HG02759 (cell line): ENCODE results near the gene ZIC5.

Source experiments
- ATAC-seq: cut with Tn5 transposase; IDR thresholded peaks from one replicate; pipeline ENCODE4 v1.9.1; 2021; ENCODE audit warnings: mild to moderate bottlenecking, moderate library complexity; ENCODE audit not compliant: unreplicated experiment

ZIC5 gene

DNA sequence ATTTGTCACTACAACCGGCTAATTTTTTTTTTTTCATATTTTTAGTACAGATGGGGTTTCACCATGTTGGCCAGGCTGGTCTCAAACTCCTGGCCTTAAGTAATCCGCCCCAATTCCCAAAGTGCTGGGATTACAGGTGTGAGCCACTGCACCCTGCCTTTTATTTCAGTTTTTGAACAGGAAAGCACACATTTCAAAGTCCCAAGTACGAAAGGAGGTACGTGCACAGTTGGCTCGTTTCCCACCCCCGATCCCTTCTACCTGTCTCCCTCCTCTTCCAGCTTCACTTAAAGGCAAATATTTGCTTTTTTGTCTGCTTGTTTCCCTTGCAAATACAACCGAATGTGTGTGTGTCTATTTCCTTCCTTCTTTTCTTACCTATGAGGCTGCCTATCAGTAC lies 30.5 kb downstream of the ZIC5 start:
- ATAC-seq, result no peak

- no peak for ATAC-seq
These were observed 32.9 kb downstream of the ZIC5 start for GRCh38 chr13:99938635-99939034.

DNA sequence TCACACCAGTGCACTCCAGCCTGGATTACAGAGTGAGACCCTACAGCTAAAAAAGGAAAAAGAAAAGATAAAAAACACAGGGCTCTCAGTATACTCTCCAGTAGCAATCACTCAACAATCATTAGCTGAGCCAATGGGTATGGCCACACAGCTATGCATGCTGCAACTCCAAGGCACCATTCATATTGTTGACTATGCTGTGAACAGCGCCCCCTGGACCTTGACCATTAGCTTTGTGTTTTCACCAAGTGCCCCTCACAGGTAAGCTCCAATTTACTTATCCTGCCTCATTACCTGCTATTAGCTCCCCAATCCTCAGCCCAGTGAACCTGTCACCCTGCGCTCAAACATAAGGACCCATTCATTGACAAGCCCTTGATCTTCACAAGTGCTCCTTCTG lies 35.8 kb downstream of the ZIC5 start:
- ATAC-seq, result no peak

DNA sequence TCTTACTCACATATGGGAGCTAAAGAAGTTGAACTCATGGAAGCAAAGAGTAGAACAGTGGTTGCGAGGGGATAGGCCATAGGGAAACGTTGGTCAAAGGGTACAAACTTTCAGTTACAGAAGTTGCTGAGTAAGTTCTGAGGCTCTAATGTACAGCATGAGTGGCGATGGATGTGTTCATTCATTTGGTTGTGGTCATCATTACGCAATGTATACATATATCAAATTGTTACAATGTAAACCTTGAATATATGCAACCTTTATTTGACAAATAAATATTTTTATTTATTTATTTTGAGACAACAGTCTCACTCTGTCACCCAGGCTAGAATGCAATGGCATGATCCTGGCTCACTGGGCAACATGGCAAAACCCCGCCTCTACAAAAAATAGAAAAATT lies 38.7 kb downstream of the ZIC5 start:
- ATAC-seq, result no peak

DNA sequence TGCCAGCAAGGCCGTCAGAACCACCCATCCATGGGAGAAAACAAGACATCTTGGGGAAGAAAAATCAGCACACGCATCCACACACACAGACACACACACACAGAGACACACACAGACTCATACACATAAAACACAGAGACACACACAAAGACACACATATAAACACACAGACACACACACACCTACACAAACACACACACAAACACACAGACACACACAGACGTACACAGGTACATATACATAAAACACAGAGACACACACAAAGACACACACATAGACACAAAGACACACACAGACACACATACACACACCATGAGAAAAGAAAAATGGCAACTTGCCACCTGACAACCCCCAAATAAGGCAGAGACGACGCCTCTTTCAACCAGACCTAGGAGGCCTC lies 40.6 kb downstream of the ZIC5 start:
- no peak for ATAC-seq

DNA sequence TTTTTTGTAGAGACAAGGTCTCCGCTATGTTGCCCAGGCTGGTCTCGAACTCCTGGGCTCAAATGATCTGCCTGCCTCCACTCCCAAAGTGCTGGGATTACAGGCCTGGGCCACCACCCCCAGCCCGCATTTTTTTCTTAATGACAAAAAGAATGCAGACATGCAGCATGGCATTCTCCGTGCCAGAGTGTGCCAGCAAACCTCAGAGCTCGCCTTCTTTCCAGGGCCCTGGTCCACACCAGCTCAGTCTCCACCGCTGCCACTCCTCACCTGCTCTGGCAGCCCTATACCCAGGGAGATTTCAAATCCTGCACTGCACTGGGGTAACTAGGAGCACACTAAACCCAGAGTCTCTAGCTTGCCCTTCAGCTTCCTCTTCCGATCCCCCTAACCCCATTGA lies 41.7 kb downstream of the ZIC5 start:
- ATAC-seq, result no peak

- no peak for ATAC-seq
These were observed 45.4 kb downstream of the ZIC5 start for GRCh38 chr13:99926014-99926731.

DNA sequence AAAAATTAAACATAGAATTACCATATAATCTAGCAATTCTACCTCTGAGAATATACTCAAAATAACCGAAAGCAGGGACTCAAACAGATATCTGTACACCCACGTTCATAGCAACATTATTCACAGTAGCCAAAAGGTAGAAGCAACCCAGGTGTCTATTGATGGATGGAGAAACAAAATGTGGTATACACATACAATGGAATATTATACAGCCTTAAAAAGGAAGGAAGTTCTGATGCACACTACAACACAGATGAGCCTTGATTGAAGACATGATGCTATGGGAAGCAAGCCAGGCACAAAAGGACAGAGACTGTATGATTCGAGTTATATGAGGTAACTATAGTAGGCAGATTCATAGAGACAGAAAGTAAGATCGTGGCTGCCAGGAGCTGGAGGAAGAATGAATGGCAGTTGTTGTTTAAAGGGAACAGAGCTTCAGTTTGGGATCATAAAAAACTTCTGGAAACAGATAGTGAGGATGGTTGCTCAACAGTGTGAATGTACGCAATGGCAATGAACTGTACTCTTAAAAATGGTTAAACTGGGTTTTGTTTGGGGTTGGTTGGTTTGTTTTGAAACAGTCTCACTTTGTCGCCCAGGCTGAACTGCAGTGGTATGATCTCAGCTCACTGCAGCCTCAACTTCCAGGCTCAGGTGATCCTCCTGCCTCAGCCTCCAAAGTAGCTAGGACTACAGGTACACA lies 47.5 kb downstream of the ZIC5 start:
- no peak for ATAC-seq

DNA sequence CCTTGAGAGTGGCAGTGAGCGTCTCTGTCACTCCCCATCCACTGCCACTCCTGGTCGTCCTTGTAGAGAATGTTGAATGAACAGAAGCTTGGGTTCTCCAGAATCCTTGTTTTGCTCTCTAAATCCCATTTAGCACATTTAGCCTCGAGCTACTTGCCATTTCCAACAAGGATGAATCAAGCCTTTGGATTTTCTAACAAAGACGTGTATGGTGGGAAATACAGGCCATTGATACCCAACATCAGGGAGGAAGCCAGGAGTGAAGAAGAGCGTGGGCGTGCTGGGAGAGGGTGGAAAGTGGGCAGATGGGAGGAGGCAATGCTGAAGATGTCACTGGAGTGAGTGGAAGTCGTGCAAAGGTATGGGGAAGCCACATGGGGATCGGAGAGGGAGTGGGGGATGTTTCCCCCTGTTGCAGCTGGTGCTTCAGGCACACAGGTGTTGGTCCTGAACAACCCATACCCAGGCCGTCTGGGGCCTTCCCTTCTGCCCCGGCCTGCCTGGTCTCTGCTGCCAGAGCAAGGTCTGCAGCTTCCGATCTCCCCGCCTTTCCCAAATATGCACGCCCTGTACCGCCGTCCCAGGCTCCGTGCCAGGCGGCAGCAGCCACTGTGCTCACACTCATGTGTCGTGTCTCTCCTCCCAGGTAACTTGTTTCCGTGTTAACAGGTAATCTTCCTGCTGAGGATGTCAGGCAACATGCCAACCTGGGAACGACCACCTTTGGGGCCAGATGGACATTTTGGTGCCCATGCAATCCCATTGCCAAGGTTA lies 48.7 kb downstream of the ZIC5 start:
- no peak for ATAC-seq

GRCh38 chr13:99919132-99919531 lies 52.4 kb downstream of the ZIC5 start:
- ATAC-seq, result no peak

- peak; percentile 80 for ATAC-seq
These were observed 55.0 kb downstream of the ZIC5 start for GRCh38 chr13:99916366-99917103.

DNA sequence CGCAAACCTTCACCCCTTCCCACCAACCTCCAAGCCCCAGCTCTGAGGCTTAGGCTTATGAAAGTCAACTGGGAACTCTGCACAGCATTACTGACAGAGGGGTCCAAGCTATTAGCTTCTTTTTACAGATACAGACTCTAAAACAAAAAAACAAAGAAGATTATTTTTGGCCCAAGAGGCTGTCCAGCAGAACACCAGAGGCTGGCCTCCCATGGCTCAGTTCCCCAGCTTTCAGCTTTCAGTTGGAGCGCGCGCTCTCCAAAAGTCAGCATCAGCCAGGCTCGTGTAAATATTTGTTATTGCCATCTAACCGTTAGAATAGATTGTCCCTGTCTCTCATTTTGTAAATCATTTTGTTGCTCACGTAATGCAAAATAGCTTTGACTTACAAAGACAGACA lies 58.4 kb downstream of the ZIC5 start:
- no peak for ATAC-seq
